K562 (cell line): Measurements from ENCODE around the gene RETN. TPM values are rescaled to one million over a fixed set of nuclear protein-coding genes. Genes with fewer than 3 reads are reported as not detected.

ENCODE experiments used
- ATF1 ChIP-seq, 2 experiments: fragments of 450-650 bp in 1 of 2; IDR thresholded peaks; 2 replicates each; pipeline ENCODE4 v1.6.1; 2016; ENCODE audit warnings: missing compliant biosample characterization in 1 of 2, missing genetic modification characterization in 1 of 2
- BRF1 ChIP-seq: IDR thresholded peaks from 3 replicates; pipeline ENCODE4 v1.6.1; 2011; ENCODE audit warnings: borderline replicate concordance, mild to moderate bottlenecking; ENCODE audit not compliant: insufficient read length; ENCODE audit errors: extremely low read depth
- ELF1 ChIP-seq: fragments of 200-800 bp; sonication (Bioruptor generic); IDR thresholded peaks from 2 replicates; pipeline ENCODE4 v1.6.1; 2016; ENCODE audit warnings: missing genetic modification characterization, missing compliant biosample characterization
- ELF2 ChIP-seq: fragments of 250-450 bp; sonication (Bioruptor Pico); IDR thresholded peaks from 2 replicates; pipeline ENCODE4 v1.5.0; 2021; ENCODE audit warnings: mild to moderate bottlenecking
- LEF1 ChIP-seq: fragments of 450-650 bp; IDR thresholded peaks from 2 replicates; pipeline ENCODE4 v1.6.1; 2016; ENCODE audit warnings: mild to moderate bottlenecking
- MITF ChIP-seq: IDR thresholded peaks from 2 replicates; pipeline ENCODE4 v1.6.1; 2014; ENCODE audit warnings: antibody characterized with exemption
- NFATC3 ChIP-seq: fragments of 450-650 bp; IDR thresholded peaks from 2 replicates; pipeline ENCODE4 v1.6.1; 2017; ENCODE audit warnings: mild to moderate bottlenecking
- PHF20 ChIP-seq: fragments of 450-650 bp; IDR thresholded peaks from 2 replicates; pipeline ENCODE4 v1.6.1; 2018; ENCODE audit not compliant: partially characterized antibody
- ZBTB2 ChIP-seq: fragments of 450-650 bp; IDR thresholded peaks from 2 replicates; pipeline ENCODE4 v1.6.1; 2016; ENCODE audit warnings: antibody characterized with exemption
- ZNF143 ChIP-seq: sonication (generic); formaldehyde crosslinking; IDR thresholded peaks from 2 replicates; pipeline ENCODE4 v1.9.0; 2022; ENCODE audit warnings: mild to moderate bottlenecking, missing genetic modification reagents
- ZNF239 ChIP-seq: fragments of 250-450 bp; sonication (Bioruptor Pico); IDR thresholded peaks from 2 replicates; pipeline ENCODE4 v1.4.0; 2020; ENCODE audit warnings: mild to moderate bottlenecking
- ZNF407 ChIP-seq: fragments of 450-650 bp; IDR thresholded peaks from 2 replicates; pipeline ENCODE4 v1.6.1; 2016; ENCODE audit warnings: low read depth
- ZNF431 ChIP-seq: sonication (generic); formaldehyde crosslinking; IDR thresholded peaks from 2 replicates; pipeline ENCODE4 v1.8.0; 2022; ENCODE audit warnings: mild to moderate bottlenecking, missing genetic modification reagents
- polyA plus RNA-seq, 8 experiments: library from polyadenylated mRNA; depleted of rRNA in 4 of 8; stranded (reverse) in 5 of 8; unstranded in 3 of 8; fragments of >200 nt; fragmentation: Nextera tagmentation in 2 of 8; fragmentation: Illumina TruSeq in 1 of 8; extraction: Ambion mirVana in 2 of 8; extraction: Trizol in 1 of 8; gene quantifications; 2 replicates each; pipeline versions ENCODE4 v1.2.1 to v1.2.3, GENCODE V29; 2011 to 2014; ENCODE audit warnings: inconsistent platforms in 1 of 8, missing spikeins in 1 of 8
- total RNA-seq, 7 experiments: library from RNA; depleted of rRNA in 6 of 7; stranded (reverse); fragments of >200 nt in 6 of 7; fragmentation: Illumina TruSeq in 2 of 7; extraction: Trizol in 2 of 7; gene quantifications; 2 replicates each; pipeline versions ENCODE4 v1.2.1 to v1.2.3, GENCODE V29; 2011 to 2021; ENCODE audit warnings: low replicate concordance in 1 of 7
- TF ChIP-seq, protein P1 (sequence below): conservative IDR thresholded peaks from 2 replicates; pipeline ENCODE4 v1.6.1; 2011; ENCODE audit warnings: low read depth, mild to moderate bottlenecking, low read length; ENCODE audit not compliant: control insufficient read depth

Gene RETN
- total and polyA plus RNA-seq, 9 of the 15 experiments (the other 6 are each of a cell fraction or from before 2014, with no cell fraction given), result not detected

GRCh38 chr19:7648265-7649014, 20.4 kb upstream of the RETN start (continued):
- TF ChIP-seq ZNF407 (no peak), ZBTB2 (no peak), LEF1 (no peak), ELF1 (tag) (no peak), BRF1 (no peak), ZNF143 (CRISPR knock-in tag) (peak; percentile 45; the same call in 1 of the 2 replicates), MITF (no peak), ZNF431 (CRISPR knock-in tag) (0 out of 2 replicates have a peak, but pooled peaks have one; percentile 33), ELF2 (0 out of 2 replicates have a peak, but pooled peaks have one; percentile 32), PHF20 (no peak), NFATC3 (no peak), ATF1 (CRISPR knock-in tag; IDR thresholded peaks at IDR 0.05) (no peak), ATF1 (tag; IDR thresholded peaks at IDR 0.05) (no peak), ZNF239 (CRISPR knock-in tag) (peak; percentile 100)
- TF ChIP-seq, protein P1, sequence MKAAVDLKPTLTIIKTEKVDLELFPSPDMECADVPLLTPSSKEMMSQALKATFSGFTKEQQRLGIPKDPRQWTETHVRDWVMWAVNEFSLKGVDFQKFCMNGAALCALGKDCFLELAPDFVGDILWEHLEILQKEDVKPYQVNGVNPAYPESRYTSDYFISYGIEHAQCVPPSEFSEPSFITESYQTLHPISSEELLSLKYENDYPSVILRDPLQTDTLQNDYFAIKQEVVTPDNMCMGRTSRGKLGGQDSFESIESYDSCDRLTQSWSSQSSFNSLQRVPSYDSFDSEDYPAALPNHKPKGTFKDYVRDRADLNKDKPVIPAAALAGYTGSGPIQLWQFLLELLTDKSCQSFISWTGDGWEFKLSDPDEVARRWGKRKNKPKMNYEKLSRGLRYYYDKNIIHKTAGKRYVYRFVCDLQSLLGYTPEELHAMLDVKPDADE, result no peak
